Tibial nerve (tissue), 3 donors: Measurements from ENCODE around the gene TRAF3.

ENCODE experiments used
- CTCF ChIP-seq, 5 experiments: fragments of 200-600 bp in 3 of 5; fragments of 450-650 bp in 2 of 5; sonication (generic) in 3 of 5; IDR thresholded peaks; one replicate each; pipeline ENCODE4 v1.5.1; 2016 to 2019; ENCODE audit warnings: antibody characterized with exemption in 5 of 5, mild to moderate bottlenecking in 3 of 5, moderate library complexity in 2 of 5
- POLR2A ChIP-seq, 2 donors: fragments of 450-650 bp; IDR thresholded peaks; one replicate each; pipeline ENCODE4 v1.6.1; 2017; ENCODE audit warnings: antibody characterized with exemption in 2 of 2, mild to moderate bottlenecking in 2 of 2, moderate library complexity in 2 of 2

DNA sequence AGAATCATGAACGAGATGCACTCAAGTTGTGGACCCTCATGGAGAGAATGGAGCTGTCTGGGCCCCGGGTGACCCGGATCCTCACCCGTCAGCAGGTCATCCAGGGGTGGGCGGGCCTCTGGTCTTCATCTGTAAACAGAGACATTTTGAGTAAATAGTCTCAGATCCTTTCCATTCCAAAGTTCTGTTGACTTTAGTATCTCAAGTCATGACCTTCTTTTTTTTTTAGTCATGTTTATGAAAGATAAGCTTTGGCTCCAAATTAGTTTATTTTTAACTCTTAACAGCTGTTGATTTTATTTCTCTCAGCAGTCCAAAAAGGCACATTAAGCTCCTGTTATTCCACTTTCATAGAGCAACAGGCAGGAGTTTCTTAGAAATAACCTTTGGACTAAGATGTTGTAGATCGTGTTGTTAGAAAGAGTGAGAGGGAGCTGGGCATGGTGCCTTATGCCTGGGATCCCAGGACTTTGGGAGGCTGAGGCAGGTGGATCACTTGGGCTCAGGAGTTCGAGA, 96.4 kb downstream of the TRAF3 start:
- no peak for TF ChIP-seq CTCF (IDR thresholded peaks at IDR 0.05)
- no peak for TF ChIP-seq POLR2A (IDR thresholded peaks at IDR 0.05)
